PC-9 (cell line): ENCODE results near the gene NOP56. TPM values are rescaled to one million over a fixed set of nuclear protein-coding genes. Genes with fewer than 3 reads are reported as not detected.
A peak's percentile ranks its signal among the peaks of the same experiment; 100 is the strongest.

Source experiments
- BruUV-seq: library from RNA; stranded (reverse); fragments of 400-500 nt; replicated peaks from 2 replicates; lab custom pipeline; 2021; lab: Mats Ljungman, UMichigan
- CTCF ChIA-PET: fragments of 300-600 bp; sonication (Branson Sonifier 250); formaldehyde crosslinking; loops from one replicate; lab custom pipeline; 2022; ENCODE audit warnings: antibody characterized with exemption; lab: Charles Lee
- POLR2A ChIA-PET: fragments of 300-600 bp; sonication (Branson Sonifier 250); formaldehyde crosslinking; loops from one replicate; lab custom pipeline; 2022; ENCODE audit warnings: antibody characterized with exemption; ENCODE audit not compliant: unreplicated experiment; lab: Charles Lee
- DNase-seq, 2 experiments: peaks; one replicate each; pipeline versions ENCODE4 v3.0.0 to v3.0.0-alpha.2; 2015 to 2022; ENCODE audit warnings: mixed read lengths in 1 of 2
- H2AFZ ChIP-seq: fragments of 200-600 bp; sonication (generic); 2 replicates; pipeline ENCODE4 v1.8.1; 2017; ENCODE audit warnings: antibody characterized with exemption
- H3F3A ChIP-seq: fragments of 200-600 bp; sonication (generic); 2 replicates; pipeline ENCODE4 v1.8.1; 2017; ENCODE audit warnings: antibody characterized with exemption, mild to moderate bottlenecking, low read depth; ENCODE audit not compliant: insufficient read depth
- H3K27ac ChIP-seq: fragments of 200-600 bp; sonication (generic); 2 replicates; pipeline ENCODE4 v1.6.1; 2016; ENCODE audit warnings: mixed run types
- H3K27me3 ChIP-seq: fragments of 200-600 bp; sonication (generic); 2 replicates; pipeline ENCODE4 v1.6.1; 2016; ENCODE audit warnings: low read depth, mixed run types; ENCODE audit not compliant: insufficient read depth
- H3K36me3 ChIP-seq: fragments of 200-600 bp; sonication (generic); 2 replicates; pipeline ENCODE4 v1.6.1; 2016; ENCODE audit warnings: low read depth, mixed run types
- H3K4me1 ChIP-seq: fragments of 200-600 bp; sonication (generic); replicated peaks from 2 replicates; pipeline ENCODE4 v1.6.1; 2016; ENCODE audit warnings: mixed run types; ENCODE audit not compliant: insufficient read depth
- H3K4me2 ChIP-seq: fragments of 200-600 bp; sonication (generic); 2 replicates; pipeline ENCODE4 v1.6.1; 2017; ENCODE audit warnings: mixed run types
- H3K4me3 ChIP-seq: fragments of 200-600 bp; sonication (generic); 2 replicates; pipeline ENCODE4 v1.6.1; 2016; ENCODE audit warnings: mixed run types
- H3K79me2 ChIP-seq: fragments of 200-600 bp; sonication (generic); 2 replicates; pipeline ENCODE4 v1.6.1; 2017; ENCODE audit warnings: low read depth, mixed run types
- H3K9me2 ChIP-seq: fragments of 200-600 bp; sonication (generic); 2 replicates; pipeline ENCODE4 v1.8.1; 2017; ENCODE audit warnings: mild to moderate bottlenecking; ENCODE audit not compliant: insufficient read depth
- H3K9me3 ChIP-seq: fragments of 200-600 bp; sonication (generic); 2 replicates; pipeline ENCODE4 v1.8.1; 2016; ENCODE audit warnings: low read depth; ENCODE audit not compliant: insufficient read depth
- H4K20me1 ChIP-seq: fragments of 200-600 bp; sonication (generic); 2 replicates; pipeline ENCODE4 v1.8.1; 2017; ENCODE audit not compliant: insufficient read depth
- CTCF ChIP-seq: fragments of 200-600 bp; sonication (generic); conservative IDR thresholded peaks from 2 replicates; pipeline ENCODE4 v1.6.1; 2017; ENCODE audit warnings: mixed run types, antibody characterized with exemption, mild to moderate bottlenecking, moderate library complexity
- EZH2 ChIP-seq: fragments of 200-600 bp; sonication (generic); IDR thresholded peaks from 2 replicates; pipeline ENCODE4 v1.8.0; 2017; ENCODE audit warnings: antibody characterized with exemption, low read depth
- intact Hi-C: fragments of 100-400 bp; cut with micrococcal nuclease; formaldehyde crosslinking; loops from one replicate; pipeline ENCODE4 v1.10.0; 2022; ENCODE audit not compliant: unreplicated experiment
- total RNA-seq: library from RNA; stranded (reverse); gene quantifications from 2 replicates; pipeline ENCODE4 v1.2.3, GENCODE V29; 2021

The NOP56 gene
- total RNA-seq, 1 experiment from 2014 or later: 210 TPM

GRCh38 chr20:2692036-2692885 is 39.8 kb downstream of the NOP56 start, which contains the start of gene EBF4:
Gene EBF4, plus strand, starts transcription at chr20:2692780. Its CDS starts 866 bp downstream, at chr20:2693646.
- no peak within 1 kb of the TSS for H2AFZ ChIP-seq
- H3K36me3 ChIP-seq: no peaks in the 10 kb centered on the region
- no peaks in the 10 kb centered on the region for H3K79me2 ChIP-seq
- H3K4me3 ChIP-seq: no peak within 1 kb of the TSS
- no peaks in the 10 kb centered on the region for H4K20me1 ChIP-seq
- H3K9me3 ChIP-seq: no peaks in the 10 kb centered on the region
- H3K9me2 ChIP-seq: no peaks in the 10 kb centered on the region
- no peak for TF ChIP-seq CTCF
- TF ChIP-seq EZH2: no peak
- H3K27me3 ChIP-seq: peaks cover 70% of the 10 kb centered on the region
- no peaks in the 10 kb centered on the region for H3K4me1 ChIP-seq
- ChIA-PET POLR2A (no interaction called here), CTCF (interaction anchor here (0.6 kb wide), 1 partner anchor 174 kb away, joined by 3 read pairs; no protein-coding TSS in a partner anchor)
- no peak within 1 kb of the TSS for H3K4me2 ChIP-seq
- no peaks in the 10 kb centered on the region for H3F3A ChIP-seq
- peak in 1 of 2 experiments; percentile 27 for DNase-seq
- TSS peak; percentile 44 for BruUV-seq
- intact Hi-C loops: loop anchor here (10.0 kb wide), 1 partner anchor 623 kb away; no protein-coding TSS in a partner anchor
- no peak within 1 kb of the TSS for H3K27ac ChIP-seq

GRCh38 chr20:2692886-2693285 is 40.5 kb downstream of the NOP56 start:
- no peak overlapping the region for H3K27ac ChIP-seq
- H3K27me3 ChIP-seq: peaks cover 69% of the 10 kb centered on the region
- H3K4me1 ChIP-seq: no peaks in the 10 kb centered on the region
- CTCF ChIA-PET: interaction anchor here (0.6 kb wide), 1 partner anchor 175 kb away, joined by 3 read pairs; no protein-coding TSS in a partner anchor
- H3K4me3 ChIP-seq: no peak overlapping the region
- POLR2A ChIA-PET: no interaction called here
- intact Hi-C loops: loop anchor here (10.0 kb wide), 1 partner anchor 622 kb away; no protein-coding TSS in a partner anchor
- TF ChIP-seq EZH2 (no peak), CTCF (no peak)
- H2AFZ ChIP-seq: no peak overlapping the region
- H3K9me2 ChIP-seq: no peaks in the 10 kb centered on the region
- H3K9me3 ChIP-seq: no peaks in the 10 kb centered on the region
- H3K36me3 ChIP-seq: no peaks in the 10 kb centered on the region
- DNase-seq: no peak
- no TSS peak for BruUV-seq
- no peaks in the 10 kb centered on the region for H3F3A ChIP-seq
- H3K79me2 ChIP-seq: no peaks in the 10 kb centered on the region
- no peaks in the 10 kb centered on the region for H4K20me1 ChIP-seq
- H3K4me2 ChIP-seq: no peak overlapping the region

GRCh38 chr20:2693286-2694007 is 41.0 kb downstream of the NOP56 start:
- Histone ChIP-seq H3K4me2 (no peak overlapping the region), H3K79me2 (no peaks in the 10 kb centered on the region), H3K27ac (no peak overlapping the region), H4K20me1 (no peaks in the 10 kb centered on the region), H3K9me3 (no peaks in the 10 kb centered on the region), H3F3A (no peaks in the 10 kb centered on the region), H3K27me3 (peaks cover 70% of the 10 kb centered on the region), H3K4me1 (no peaks in the 10 kb centered on the region), H2AFZ (no peak overlapping the region), H3K9me2 (no peaks in the 10 kb centered on the region), H3K36me3 (no peaks in the 10 kb centered on the region), H3K4me3 (no peak overlapping the region)
- ChIA-PET POLR2A (no interaction called here), CTCF (no interaction called here)
- intact Hi-C loops: loop anchor here (10.0 kb wide), 1 partner anchor 621 kb away; no protein-coding TSS in a partner anchor
- no peak for DNase-seq
- TF ChIP-seq EZH2 (no peak), CTCF (no peak)
- no TSS peak for BruUV-seq
